WTC11 (cell line): ENCODE measurements around the gene SLC9A9. TPM values are rescaled to one million over a fixed set of nuclear protein-coding genes. Genes with fewer than 3 reads are reported as not detected.

ENCODE experiments used
- ATAC-seq: fragments of 200-7000 bp; cut with Tn5 transposase; 2 replicates; pipeline ENCODE4 v1.10.0; 2021; ENCODE audit warnings: mild to moderate bottlenecking, moderate library complexity
- CTCF ChIA-PET: fragments of 300-600 bp; sonication (Branson Sonifier 250); formaldehyde crosslinking; loops from one replicate; lab custom pipeline; 2021; ENCODE audit warnings: antibody characterized with exemption; lab: Charles Lee
- POLR2A ChIA-PET: fragments of 350-600 bp; sonication (Branson Sonifier 250); formaldehyde crosslinking; loops from one replicate; lab custom pipeline; 2021; ENCODE audit warnings: antibody characterized with exemption; lab: Charles Lee
- DNase-seq: peaks from one replicate; pipeline ENCODE4 v3.0.0; 2021; ENCODE audit warnings: low spot score
- H3K27ac Mint-ChIP-seq: 2 replicates; pipeline ENCODE4 v1.8.0; 2021; ENCODE audit warnings: mixed read lengths
- H3K27me3 Mint-ChIP-seq: 2 replicates; pipeline ENCODE4 v1.8.0; 2021; ENCODE audit warnings: low read depth, mild to moderate bottlenecking, moderate library complexity, mixed read lengths
- H3K36me3 Mint-ChIP-seq: 2 replicates; pipeline ENCODE4 v1.8.0; 2021; ENCODE audit warnings: mixed read lengths
- H3K4me1 Mint-ChIP-seq: 2 replicates; pipeline ENCODE4 v1.8.0; 2022; ENCODE audit warnings: mixed read lengths
- H3K4me3 Mint-ChIP-seq: 2 replicates; pipeline ENCODE4 v1.8.0; 2021; ENCODE audit warnings: mild to moderate bottlenecking, moderate library complexity, mixed read lengths
- H3K9me3 Mint-ChIP-seq: 2 replicates; pipeline ENCODE4 v1.8.0; 2021; ENCODE audit warnings: mixed read lengths
- AFF4 ChIP-seq: sonication (generic); formaldehyde crosslinking; IDR thresholded peaks from 2 replicates; pipeline ENCODE4 v1.8.1; 2023; ENCODE audit warnings: mild to moderate bottlenecking, missing genetic modification reagents, borderline replicate concordance
- CTCF ChIP-seq: fragments of 200-600 bp; IDR thresholded peaks from 2 replicates; pipeline ENCODE4 v1.8.0; 2022; ENCODE audit warnings: antibody characterized with exemption
- EMX1 ChIP-seq: fragments of 250-450 bp; sonication (Bioruptor Pico); IDR thresholded peaks from 2 replicates; pipeline ENCODE4 v1.8.0; 2021; ENCODE audit warnings: mild to moderate bottlenecking
- ETV6 ChIP-seq: sonication (generic); formaldehyde crosslinking; IDR thresholded peaks from 2 replicates; pipeline ENCODE4 v1.8.1; 2022; ENCODE audit warnings: mild to moderate bottlenecking, missing genetic modification reagents
- FOXP4 ChIP-seq: sonication (generic); formaldehyde crosslinking; IDR thresholded peaks from 2 replicates; pipeline ENCODE4 v1.8.0; 2022; ENCODE audit warnings: mild to moderate bottlenecking, missing genetic modification reagents
- GRHL2 ChIP-seq: fragments of 250-450 bp; sonication (Bioruptor Pico); IDR thresholded peaks from 2 replicates; pipeline ENCODE4 v1.8.0; 2022; ENCODE audit warnings: mild to moderate bottlenecking, moderate library complexity; ENCODE audit not compliant: insufficient replicate concordance, severe bottlenecking
- HMGXB4 ChIP-seq: sonication (generic); formaldehyde crosslinking; IDR thresholded peaks from 2 replicates; pipeline ENCODE4 v1.8.1; 2023; ENCODE audit warnings: mild to moderate bottlenecking, moderate library complexity, missing genetic modification reagents
- MXD4 ChIP-seq: fragments of 250-450 bp; sonication (Bioruptor Pico); IDR thresholded peaks from 2 replicates; pipeline ENCODE4 v1.8.0; 2021; ENCODE audit warnings: mild to moderate bottlenecking, moderate library complexity, borderline replicate concordance
- MYBL2 ChIP-seq: sonication (generic); formaldehyde crosslinking; IDR thresholded peaks from 2 replicates; pipeline ENCODE4 v1.8.1; 2023; ENCODE audit warnings: mild to moderate bottlenecking, moderate library complexity, missing genetic modification reagents
- NFATC4 ChIP-seq: fragments of 250-450 bp; sonication (Bioruptor Pico); IDR thresholded peaks from 2 replicates; pipeline ENCODE4 v1.9.0; 2021; ENCODE audit warnings: mild to moderate bottlenecking
- NR2C2 ChIP-seq: sonication (generic); formaldehyde crosslinking; IDR thresholded peaks from 2 replicates; pipeline ENCODE4 v1.8.0; 2022; ENCODE audit warnings: mild to moderate bottlenecking, missing genetic modification reagents
- RORB ChIP-seq: fragments of 250-450 bp; sonication (Bioruptor Pico); IDR thresholded peaks from 2 replicates; pipeline ENCODE4 v1.9.0; 2021; ENCODE audit warnings: mild to moderate bottlenecking
- SMAD3 ChIP-seq: sonication (generic); formaldehyde crosslinking; IDR thresholded peaks from 2 replicates; pipeline ENCODE4 v1.8.0; 2022; ENCODE audit warnings: missing genetic modification reagents, mild to moderate bottlenecking, borderline replicate concordance
- TEAD4 ChIP-seq: sonication (generic); formaldehyde crosslinking; IDR thresholded peaks from 2 replicates; pipeline ENCODE4 v1.8.0; 2022; ENCODE audit warnings: mild to moderate bottlenecking, missing genetic modification reagents
- ZBTB21 ChIP-seq: sonication (generic); formaldehyde crosslinking; IDR thresholded peaks from 2 replicates; pipeline ENCODE4 v1.8.1; 2023; ENCODE audit warnings: mild to moderate bottlenecking, missing genetic modification reagents, borderline replicate concordance
- ZMAT4 ChIP-seq: fragments of 250-450 bp; sonication (Bioruptor Pico); IDR thresholded peaks from 2 replicates; pipeline ENCODE4 v1.9.0; 2021; ENCODE audit warnings: mild to moderate bottlenecking
- ZNF416 ChIP-seq: fragments of 250-450 bp; sonication (Bioruptor Pico); IDR thresholded peaks from 2 replicates; pipeline ENCODE4 v1.9.0; 2021; ENCODE audit warnings: mild to moderate bottlenecking, inconsistent platforms
- total RNA-seq: library from RNA; stranded (reverse); gene quantifications from 3 replicates; pipeline ENCODE4 v1.2.3, GENCODE V29; 2021

Gene SLC9A9
- total RNA-seq, 1 experiment from 2014 or later: 1.2 TPM

GRCh38 chr3:143354342-143354741 is 493.9 kb downstream of the SLC9A9 start:
- POLR2A ChIA-PET: no interaction called here
- Mint-ChIP-seq H3K27ac (no peak overlapping the region), H3K4me1 (peaks cover 21% of the 10 kb centered on the region), H3K36me3 (no peaks in the 10 kb centered on the region), H3K9me3 (no peaks in the 10 kb centered on the region), H3K27me3 (no peaks in the 10 kb centered on the region), H3K4me3 (no peak overlapping the region)
- no peak for DNase-seq
- CTCF ChIA-PET: no interaction called here
- no peak for ATAC-seq
- TF ChIP-seq MYBL2 (no peak), EMX1 (CRISPR knock-in tag) (no peak), FOXP4 (CRISPR knock-in tag) (no peak), RORB (CRISPR knock-in tag) (no peak), CTCF (no peak), ZMAT4 (CRISPR knock-in tag) (no peak), GRHL2 (CRISPR knock-in tag) (no peak), SMAD3 (CRISPR knock-in tag) (no peak), ZBTB21 (no peak)

GRCh38 chr3:143352850-143353550 is 495.3 kb downstream of the SLC9A9 start:
- H3K4me3 Mint-ChIP-seq: no peak overlapping the region
- no peak overlapping the region for H3K27ac Mint-ChIP-seq
- TF ChIP-seq AFF4: no peak
- no peak for TF ChIP-seq ZNF416 (CRISPR knock-in tag)
- no peak for TF ChIP-seq ETV6 (CRISPR knock-in tag)
- no peak for TF ChIP-seq HMGXB4 (CRISPR knock-in tag)
- TF ChIP-seq TEAD4 (CRISPR knock-in tag): no peak
- no peak for TF ChIP-seq NFATC4 (CRISPR knock-in tag)
- TF ChIP-seq NR2C2: no peak
- TF ChIP-seq MXD4 (CRISPR knock-in tag): no peak
- H3K9me3 Mint-ChIP-seq: no peaks in the 10 kb centered on the region
- POLR2A ChIA-PET: no interaction called here
- no peaks in the 10 kb centered on the region for H3K27me3 Mint-ChIP-seq
- H3K4me1 Mint-ChIP-seq: peaks cover 21% of the 10 kb centered on the region
- no peak for DNase-seq
- CTCF ChIA-PET: no interaction called here
- peak; percentile 56 for ATAC-seq
- H3K36me3 Mint-ChIP-seq: no peaks in the 10 kb centered on the region
